Karpas-422 (cell line): Measurements from ENCODE around the gene SMG6. TPM values are rescaled to one million over a fixed set of nuclear protein-coding genes. Genes with fewer than 3 reads are reported as not detected.

Source experiments
- DNase-seq: peaks from one replicate; pipeline ENCODE4 v3.0.0-alpha.2; 2015
- H2AFZ ChIP-seq: fragments of 200-600 bp; sonication (generic); 2 replicates; pipeline ENCODE4 v1.6.1; 2014; ENCODE audit warnings: antibody characterized with exemption, low read length, mixed read lengths
- H3K27ac ChIP-seq: fragments of 200-600 bp; sonication (generic); 2 replicates; pipeline ENCODE4 v1.5.1; 2014; ENCODE audit warnings: mild to moderate bottlenecking, low read length, moderate library complexity
- H3K27me3 ChIP-seq: fragments of 200-600 bp; sonication (generic); 2 replicates; pipeline ENCODE4 v1.6.1; 2014; ENCODE audit warnings: low read length, mixed read lengths
- H3K36me3 ChIP-seq: fragments of 200-600 bp; sonication (generic); 2 replicates; pipeline ENCODE4 v1.6.1; 2014; ENCODE audit warnings: low read length, mixed read lengths; ENCODE audit not compliant: insufficient read depth
- H3K4me1 ChIP-seq: fragments of 200-600 bp; sonication (generic); 2 replicates; pipeline ENCODE4 v1.6.1; 2014; ENCODE audit warnings: mild to moderate bottlenecking, low read length, mixed read lengths
- H3K4me2 ChIP-seq: fragments of 200-600 bp; sonication (generic); 2 replicates; pipeline ENCODE4 v1.6.1; 2014; ENCODE audit warnings: low read length, low read depth, mild to moderate bottlenecking; ENCODE audit not compliant: poor library complexity, severe bottlenecking
- H3K4me3 ChIP-seq: fragments of 200-600 bp; sonication (generic); 2 replicates; pipeline ENCODE4 v1.5.1; 2014; ENCODE audit warnings: mild to moderate bottlenecking, antibody characterized with exemption, low read length, mixed read lengths
- H3K79me2 ChIP-seq: fragments of 200-600 bp; sonication (generic); 2 replicates; pipeline ENCODE4 v1.6.1; 2014; ENCODE audit warnings: mild to moderate bottlenecking, low read length, mixed read lengths
- H3K9ac ChIP-seq: fragments of 200-600 bp; sonication (generic); 2 replicates; pipeline ENCODE4 v1.6.0; 2014; ENCODE audit warnings: low read length
- H3K9me2 ChIP-seq: fragments of 200-600 bp; sonication (generic), shearing (Covaris generic); replicated peaks from 2 replicates; pipeline ENCODE4 v1.6.0; 2014; ENCODE audit warnings: mild to moderate bottlenecking, low read length, moderate library complexity; ENCODE audit not compliant: insufficient read depth
- H3K9me3 ChIP-seq: fragments of 300-700, 200-600 bp; sonication (generic); 2 replicates; pipeline ENCODE4 v1.6.1; 2014; ENCODE audit warnings: low read length, mixed read lengths
- H4K20me1 ChIP-seq: fragments of 200-600 bp; sonication (generic); 2 replicates; pipeline ENCODE4 v1.6.1; 2014; ENCODE audit warnings: mild to moderate bottlenecking, antibody characterized with exemption, low read length, low read depth; ENCODE audit not compliant: insufficient read depth
- total RNA-seq: library from RNA; depleted of rRNA; stranded (reverse); fragments of >200 nt; shearing (Covaris generic); gene quantifications from 2 replicates; pipeline ENCODE4 v1.2.3, GENCODE V29; 2014; ENCODE audit warnings: low replicate concordance

The SMG6 gene
- total RNA-seq, 1 experiment from 2014 or later: 10.2 TPM

DNA sequence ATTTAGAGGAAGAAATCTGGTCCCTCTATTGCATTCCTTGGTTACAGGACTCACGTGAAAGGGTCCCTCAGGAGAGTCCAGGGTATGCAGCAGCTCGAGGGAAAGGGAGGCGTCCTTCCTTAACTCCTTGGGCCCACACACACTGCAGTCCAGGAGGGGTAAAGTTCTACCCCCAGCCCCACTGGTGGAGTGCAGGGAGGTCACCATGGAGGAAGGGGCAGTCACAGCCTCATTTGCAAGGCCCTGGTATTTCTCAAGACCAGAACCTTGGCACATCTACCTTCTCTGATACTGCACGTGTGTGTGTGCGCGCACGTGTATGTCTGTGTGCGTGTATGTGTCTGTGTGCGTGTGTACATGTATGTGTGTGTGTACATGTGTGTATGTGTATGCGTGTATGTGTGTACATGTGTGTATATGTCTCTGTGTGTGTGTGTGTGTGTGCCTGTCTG lies 237.6 kb downstream of the SMG6 start:
- no peak for DNase-seq
- Histone ChIP-seq H3K27ac (peak overlapping the region; percentile 93), H4K20me1 (peaks cover 12% of the 10 kb centered on the region; the same call in 1 of the 2 replicates), H3K27me3 (no peaks in the 10 kb centered on the region), H3K36me3 (no peaks in the 10 kb centered on the region; the same call in 1 of the 2 replicates), H3K9me3 (no peaks in the 10 kb centered on the region), H3K79me2 (no peaks in the 10 kb centered on the region), H3K4me3 (peak overlapping the region; percentile 53; the same call in 1 of the 2 replicates), H2AFZ (no peak overlapping the region), H3K4me1 (peaks cover 46% of the 10 kb centered on the region), H3K9me2 (no peaks in the 10 kb centered on the region), H3K4me2 (peak overlapping the region; percentile 68), H3K9ac (peak overlapping the region; percentile 72)

- peak overlapping the region; percentile 72 for H3K9ac ChIP-seq
- peak; percentile 88 for DNase-seq
- H3K9me3 ChIP-seq: no peaks in the 10 kb centered on the region
- no peaks in the 10 kb centered on the region; the same call in 1 of the 2 replicates for H3K36me3 ChIP-seq
- peak overlapping the region; percentile 93 for H3K27ac ChIP-seq
- peaks cover 40% of the 10 kb centered on the region for H3K4me1 ChIP-seq
- H3K4me2 ChIP-seq: peak overlapping the region; percentile 68
- H4K20me1 ChIP-seq: peaks cover 13% of the 10 kb centered on the region; the same call in 1 of the 2 replicates
- no peaks in the 10 kb centered on the region for H3K27me3 ChIP-seq
- H2AFZ ChIP-seq: no peak overlapping the region
- peak overlapping the region; percentile 53 for H3K4me3 ChIP-seq
- H3K79me2 ChIP-seq: no peaks in the 10 kb centered on the region
- no peaks in the 10 kb centered on the region for H3K9me2 ChIP-seq
Observed at GRCh38 chr17:2064980-2065785, 238.4 kb downstream of the SMG6 start.

- H3K9me3 ChIP-seq: no peaks in the 10 kb centered on the region
- peak overlapping the region; percentile 68 for H3K4me2 ChIP-seq
- no peak overlapping the region for H2AFZ ChIP-seq
- peak overlapping the region; percentile 93 for H3K27ac ChIP-seq
- H3K4me1 ChIP-seq: peaks cover 40% of the 10 kb centered on the region
- H3K9me2 ChIP-seq: no peaks in the 10 kb centered on the region
- H3K9ac ChIP-seq: peak overlapping the region; percentile 72
- DNase-seq: peak; percentile 84
- H3K27me3 ChIP-seq: no peaks in the 10 kb centered on the region
- H3K4me3 ChIP-seq: peak overlapping the region; percentile 53
- H3K79me2 ChIP-seq: no peaks in the 10 kb centered on the region
- H4K20me1 ChIP-seq: peaks cover 19% of the 10 kb centered on the region; the same call in 1 of the 2 replicates
- H3K36me3 ChIP-seq: no peaks in the 10 kb centered on the region; the same call in 1 of the 2 replicates
Observed at GRCh38 chr17:2064520-2064971, 239.0 kb downstream of the SMG6 start.

- Histone ChIP-seq H4K20me1 (peaks cover 24% of the 10 kb centered on the region; the same call in 1 of the 2 replicates), H3K79me2 (no peaks in the 10 kb centered on the region), H3K27me3 (no peaks in the 10 kb centered on the region), H3K9me2 (no peaks in the 10 kb centered on the region), H3K27ac (peak overlapping the region; percentile 93), H3K4me2 (peak overlapping the region; percentile 68), H3K4me3 (peak overlapping the region; percentile 53), H3K9me3 (no peaks in the 10 kb centered on the region), H3K9ac (peak overlapping the region; percentile 72), H3K4me1 (peaks cover 44% of the 10 kb centered on the region), H3K36me3 (no peaks in the 10 kb centered on the region; the same call in 1 of the 2 replicates), H2AFZ (no peak overlapping the region)
- DNase-seq: no peak
Observed at GRCh38 chr17:2064147-2064489, 239.5 kb downstream of the SMG6 start.

DNA sequence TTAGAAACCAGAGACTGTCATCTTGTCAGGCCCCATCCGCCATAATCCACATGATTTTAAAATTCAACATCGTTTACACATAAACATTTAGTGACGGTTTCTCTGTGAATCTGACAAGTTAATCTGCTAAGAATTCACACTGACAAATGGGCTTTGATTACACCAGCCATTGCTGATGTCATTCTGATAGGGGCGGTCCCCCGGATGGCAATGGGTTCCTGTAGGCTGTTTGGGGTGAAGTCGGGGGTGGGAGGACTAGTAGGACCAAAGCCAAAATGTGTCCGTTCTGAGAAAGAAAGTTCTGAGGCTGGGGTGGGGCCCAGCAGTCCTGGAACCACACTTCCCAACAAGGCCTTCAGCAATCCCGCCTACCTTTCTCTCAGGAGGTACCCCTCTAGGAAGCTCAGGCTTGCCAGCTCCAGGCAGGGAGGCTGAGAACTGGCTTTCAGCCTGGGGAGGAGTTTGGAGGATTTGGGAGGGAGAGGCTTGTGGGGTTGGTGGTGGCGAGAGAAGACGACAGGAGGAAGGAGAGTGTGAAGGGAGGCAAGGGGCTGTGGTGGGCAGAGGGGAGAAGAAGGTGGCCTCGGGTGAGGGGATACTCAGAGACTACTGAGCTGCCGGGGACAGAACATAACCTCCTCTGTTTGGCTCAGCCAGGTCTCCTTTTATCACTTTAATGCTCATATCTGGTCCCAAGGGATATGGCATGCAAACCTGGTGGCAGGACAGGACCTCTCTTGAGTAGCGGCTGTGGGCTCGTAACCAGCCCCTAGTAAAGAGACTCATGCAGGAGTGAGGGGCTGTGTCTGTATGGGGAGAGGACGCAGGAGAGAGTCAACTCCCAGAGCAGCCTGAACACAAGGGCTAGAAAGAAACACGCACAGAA lies 240.1 kb downstream of the SMG6 start:
- DNase-seq: peak; percentile 89
- Histone ChIP-seq H3K27ac (peak overlapping the region; percentile 93), H3K27me3 (no peaks in the 10 kb centered on the region), H3K4me1 (peaks cover 50% of the 10 kb centered on the region), H3K4me2 (peak overlapping the region; percentile 68), H4K20me1 (peaks cover 26% of the 10 kb centered on the region; the same call in 1 of the 2 replicates), H3K79me2 (no peaks in the 10 kb centered on the region), H2AFZ (no peak overlapping the region), H3K9ac (peak overlapping the region; percentile 72), H3K9me2 (no peaks in the 10 kb centered on the region), H3K4me3 (peak overlapping the region; percentile 53), H3K36me3 (no peaks in the 10 kb centered on the region; the same call in 1 of the 2 replicates), H3K9me3 (no peaks in the 10 kb centered on the region)

- no peak for DNase-seq
- H3K9ac ChIP-seq: no peak overlapping the region
- peak overlapping the region; percentile 68 for H3K4me2 ChIP-seq
- H3K36me3 ChIP-seq: no peaks in the 10 kb centered on the region; the same call in 1 of the 2 replicates
- no peaks in the 10 kb centered on the region for H3K27me3 ChIP-seq
- H3K4me1 ChIP-seq: peaks cover 53% of the 10 kb centered on the region
- H2AFZ ChIP-seq: no peak overlapping the region
- peaks cover 26% of the 10 kb centered on the region; the same call in 1 of the 2 replicates for H4K20me1 ChIP-seq
- no peaks in the 10 kb centered on the region for H3K9me3 ChIP-seq
- no peaks in the 10 kb centered on the region for H3K9me2 ChIP-seq
- no peak overlapping the region for H3K4me3 ChIP-seq
- H3K79me2 ChIP-seq: no peaks in the 10 kb centered on the region
- no peak overlapping the region for H3K27ac ChIP-seq
Observed at GRCh38 chr17:2062571-2063183, 240.9 kb downstream of the SMG6 start.

DNA sequence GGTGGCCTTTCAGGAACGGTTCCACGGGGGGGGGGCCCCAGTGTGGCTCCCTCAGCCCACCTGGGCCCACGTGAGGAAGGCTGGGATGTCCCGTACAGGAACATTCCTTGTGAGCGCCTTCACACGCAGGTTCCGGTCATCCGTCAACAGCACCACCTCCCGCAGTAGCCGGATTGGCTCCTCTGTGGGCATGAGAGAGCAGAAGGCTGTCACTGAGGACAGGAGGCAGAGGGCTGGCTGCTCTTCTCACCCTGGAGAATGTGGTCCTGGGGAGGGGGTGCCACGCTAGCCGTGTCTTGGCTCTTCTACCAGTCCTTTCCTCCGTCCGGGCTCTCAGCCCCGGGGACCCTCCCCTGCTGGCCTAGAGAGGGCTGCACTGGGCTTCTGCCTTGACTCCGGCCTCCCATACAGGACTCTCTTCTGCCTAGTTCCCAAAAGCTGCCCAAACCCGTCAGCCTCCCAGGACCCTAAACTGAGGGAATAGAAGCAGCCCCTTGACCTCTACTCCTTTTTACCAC lies 242.1 kb downstream of the SMG6 start:
- no peaks in the 10 kb centered on the region for H3K9me2 ChIP-seq
- no peak overlapping the region for H3K4me3 ChIP-seq
- H2AFZ ChIP-seq: no peak overlapping the region
- H3K27ac ChIP-seq: no peak overlapping the region
- no peaks in the 10 kb centered on the region for H3K27me3 ChIP-seq
- H3K9ac ChIP-seq: no peak overlapping the region
- H3K9me3 ChIP-seq: no peaks in the 10 kb centered on the region
- peaks cover 53% of the 10 kb centered on the region for H3K4me1 ChIP-seq
- no peak overlapping the region for H3K4me2 ChIP-seq
- no peaks in the 10 kb centered on the region for H3K79me2 ChIP-seq
- DNase-seq: no peak
- H4K20me1 ChIP-seq: peaks cover 28% of the 10 kb centered on the region; the same call in 1 of the 2 replicates
- H3K36me3 ChIP-seq: no peaks in the 10 kb centered on the region; the same call in 1 of the 2 replicates
